Spleen (tissue), 7 donors: Measurements from ENCODE around the gene IGFL4.

ENCODE experiments used
- CTCF ChIP-seq, 11 experiments: fragments of 200-600 bp in 7 of 11; fragments of 450-650 bp in 4 of 11; sonication (generic) in 4 of 11; IDR thresholded peaks in 8 of 11; conservative IDR thresholded peaks in 3 of 11; 1 replicate in 7 of 11; 2 replicates in 4 of 11; pipeline versions ENCODE4 v1.4.0 to v1.8.0; 2016 to 2021; ENCODE audit warnings: antibody characterized with exemption in 11 of 11, inconsistent platforms in 4 of 11, mild to moderate bottlenecking in 1 of 11
- POLR2AphosphoS5 ChIP-seq, 3 donors: sonication (generic); formaldehyde crosslinking; IDR thresholded peaks; one replicate each; pipeline ENCODE4 v1.5.1; 2017; ENCODE audit warnings: antibody characterized with exemption in 3 of 3
- donor health status: DM: no; HTN: no; CAD: no; lungs with moderate emphysema.
- donor health status: DM: no; HTN: no; CAD: no.
- donor health status: DM: no; HTN: no; CAD: no.

GRCh38 chr19:46032597-46033025 lies 8.2 kb downstream of the IGFL4 start:
- TF ChIP-seq CTCF (IDR thresholded peaks at IDR 0.05 in 8 of 11, conservative IDR thresholded peaks at IDR 0.05 in 3 of 11), result no peak
- TF ChIP-seq POLR2AphosphoS5 (IDR thresholded peaks at IDR 0.05), result no peak
